AG04450 (cell line): ENCODE data around the gene POFUT1. TPM values are rescaled to one million over a fixed set of nuclear protein-coding genes. Genes with fewer than 3 reads are reported as not detected.

ENCODE experiments used
- CTCF ChIA-PET: fragments of 300-600, 350-600 bp; formaldehyde crosslinking; extraction: SDS; loops from one replicate; lab custom pipeline; 2022; ENCODE audit warnings: antibody characterized with exemption, inconsistent platforms; lab: Charles Lee
- POLR2A ChIA-PET: fragments of 350-600 bp; formaldehyde crosslinking; extraction: SDS; loops from one replicate; lab custom pipeline; 2021; ENCODE audit warnings: antibody characterized with exemption, inconsistent platforms; lab: Yijun Ruan, JAX
- DNase-seq: peaks from one replicate; pipeline ENCODE4 v3.0.0-alpha.2; 2011; ENCODE audit warnings: low read depth, low spot score
- H3K27ac ChIP-seq: one replicate; pipeline ENCODE4 v1.5.1; 2012; ENCODE audit warnings: low read depth, low read length, control low read depth
- H3K27me3 ChIP-seq: one replicate; pipeline ENCODE4 v1.6.0; 2012; ENCODE audit warnings: low read length; ENCODE audit not compliant: control insufficient read depth, insufficient read depth
- H3K4me3 ChIP-seq: 2 replicates; pipeline ENCODE4 v1.5.1; 2011; ENCODE audit warnings: mild to moderate bottlenecking, low read depth, low read length, control low read depth
- H3K9me3 ChIP-seq: 2 replicates; pipeline ENCODE4 v1.5.1; 2012; ENCODE audit warnings: low read length; ENCODE audit not compliant: control insufficient read depth, insufficient read depth
- polyA plus RNA-seq: library from polyadenylated mRNA; depleted of rRNA; stranded (reverse); fragments of >200 nt; gene quantifications from 2 replicates; pipeline ENCODE4 v1.2.3, GENCODE V29; 2011
- TF ChIP-seq, protein P1 (sequence below): IDR thresholded peaks from 2 replicates; pipeline ENCODE4 v1.5.1; 2011; ENCODE audit warnings: low read depth, low read length, control low read depth, inconsistent platforms

The POFUT1 gene
- polyA plus RNA-seq, 1 experiment: 40.2 TPM

DNA sequence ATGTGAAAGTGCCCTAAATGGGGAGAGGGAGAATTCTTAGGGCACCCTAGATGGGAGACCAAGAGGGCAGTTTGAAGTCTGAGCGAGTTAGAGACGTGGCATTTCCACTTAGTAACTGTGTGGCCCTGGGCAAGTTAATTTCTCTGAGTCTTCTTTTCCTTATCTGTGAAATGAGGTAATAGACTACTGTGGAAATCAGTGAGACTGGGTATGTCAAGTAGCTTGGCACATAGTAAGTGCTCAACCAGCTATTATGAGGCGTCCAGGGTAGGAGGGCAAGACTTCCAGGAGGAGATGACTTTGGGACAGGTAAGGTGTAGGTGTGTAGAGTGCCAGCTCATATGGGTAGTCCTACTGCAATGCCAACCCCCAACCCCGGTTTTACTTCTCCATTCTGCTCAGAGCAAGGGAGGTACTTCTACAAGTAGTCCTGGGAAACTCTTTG, 70.5 kb downstream of the POFUT1 start:
- H3K27me3 ChIP-seq: peaks cover 2% of the 10 kb centered on the region
- ChIA-PET CTCF (no interaction called here), POLR2A (no interaction called here)
- TF ChIP-seq, protein P1, sequence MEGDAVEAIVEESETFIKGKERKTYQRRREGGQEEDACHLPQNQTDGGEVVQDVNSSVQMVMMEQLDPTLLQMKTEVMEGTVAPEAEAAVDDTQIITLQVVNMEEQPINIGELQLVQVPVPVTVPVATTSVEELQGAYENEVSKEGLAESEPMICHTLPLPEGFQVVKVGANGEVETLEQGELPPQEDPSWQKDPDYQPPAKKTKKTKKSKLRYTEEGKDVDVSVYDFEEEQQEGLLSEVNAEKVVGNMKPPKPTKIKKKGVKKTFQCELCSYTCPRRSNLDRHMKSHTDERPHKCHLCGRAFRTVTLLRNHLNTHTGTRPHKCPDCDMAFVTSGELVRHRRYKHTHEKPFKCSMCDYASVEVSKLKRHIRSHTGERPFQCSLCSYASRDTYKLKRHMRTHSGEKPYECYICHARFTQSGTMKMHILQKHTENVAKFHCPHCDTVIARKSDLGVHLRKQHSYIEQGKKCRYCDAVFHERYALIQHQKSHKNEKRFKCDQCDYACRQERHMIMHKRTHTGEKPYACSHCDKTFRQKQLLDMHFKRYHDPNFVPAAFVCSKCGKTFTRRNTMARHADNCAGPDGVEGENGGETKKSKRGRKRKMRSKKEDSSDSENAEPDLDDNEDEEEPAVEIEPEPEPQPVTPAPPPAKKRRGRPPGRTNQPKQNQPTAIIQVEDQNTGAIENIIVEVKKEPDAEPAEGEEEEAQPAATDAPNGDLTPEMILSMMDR: no peak
- DNase-seq: no peak
- H3K4me3 ChIP-seq: peak overlapping the region; percentile 95
- H3K9me3 ChIP-seq: peaks cover 3% of the 10 kb centered on the region
- H3K27ac ChIP-seq: no peak overlapping the region

DNA sequence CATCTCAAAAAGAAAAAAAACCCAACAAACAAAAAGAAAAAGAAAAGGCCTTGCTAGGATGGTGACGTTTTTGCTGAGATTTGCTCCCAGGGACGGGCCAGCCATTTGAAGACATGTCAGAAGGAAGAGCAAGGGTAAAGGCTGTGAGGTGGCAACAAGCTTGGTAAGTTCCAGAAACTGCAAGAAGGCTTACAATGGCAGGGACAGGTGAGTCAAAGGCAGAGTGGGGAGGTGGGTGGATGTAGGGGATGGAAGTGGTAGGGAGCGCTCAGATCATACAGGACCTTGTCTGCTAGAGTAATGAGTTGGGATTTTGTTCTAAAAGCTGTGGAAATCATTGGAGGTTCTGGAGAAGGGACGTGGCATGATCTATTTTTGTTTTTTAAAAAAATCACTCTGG, 74.0 kb downstream of the POFUT1 start:
- Histone ChIP-seq H3K27ac (no peak overlapping the region), H3K4me3 (no peak overlapping the region), H3K27me3 (no peaks in the 10 kb centered on the region), H3K9me3 (peaks cover 3% of the 10 kb centered on the region; the same call in 1 of the 2 replicates)
- DNase-seq: no peak
- CTCF ChIA-PET: no interaction called here
- POLR2A ChIA-PET: no interaction called here
- TF ChIP-seq, protein P1: no peak

DNA sequence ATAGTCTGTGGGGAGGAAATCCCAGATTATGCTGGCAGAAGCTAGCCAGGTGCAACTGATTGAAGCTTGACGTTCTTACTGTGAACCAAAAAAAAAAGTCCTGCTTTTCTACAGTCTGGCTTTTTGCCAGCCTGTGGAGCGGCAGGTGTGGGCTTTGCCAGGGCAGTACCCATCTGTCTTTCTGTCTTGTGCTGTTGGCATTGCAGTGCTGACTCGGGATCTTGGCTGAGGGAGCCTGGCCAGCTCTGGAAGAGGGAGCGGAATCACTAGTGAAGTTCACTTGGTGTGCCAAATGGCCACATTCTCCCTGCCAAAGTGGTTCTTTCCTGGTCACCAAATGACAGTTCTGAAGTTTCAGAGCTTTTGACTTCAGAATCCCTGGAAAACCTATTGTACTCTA, 74.8 kb downstream of the POFUT1 start:
- no peak overlapping the region for H3K4me3 ChIP-seq
- DNase-seq: no peak
- H3K9me3 ChIP-seq: peaks cover 3% of the 10 kb centered on the region; the same call in 1 of the 2 replicates
- TF ChIP-seq, protein P1: no peak
- CTCF ChIA-PET: no interaction called here
- H3K27me3 ChIP-seq: no peaks in the 10 kb centered on the region
- POLR2A ChIA-PET: no interaction called here
- H3K27ac ChIP-seq: no peak overlapping the region

DNA sequence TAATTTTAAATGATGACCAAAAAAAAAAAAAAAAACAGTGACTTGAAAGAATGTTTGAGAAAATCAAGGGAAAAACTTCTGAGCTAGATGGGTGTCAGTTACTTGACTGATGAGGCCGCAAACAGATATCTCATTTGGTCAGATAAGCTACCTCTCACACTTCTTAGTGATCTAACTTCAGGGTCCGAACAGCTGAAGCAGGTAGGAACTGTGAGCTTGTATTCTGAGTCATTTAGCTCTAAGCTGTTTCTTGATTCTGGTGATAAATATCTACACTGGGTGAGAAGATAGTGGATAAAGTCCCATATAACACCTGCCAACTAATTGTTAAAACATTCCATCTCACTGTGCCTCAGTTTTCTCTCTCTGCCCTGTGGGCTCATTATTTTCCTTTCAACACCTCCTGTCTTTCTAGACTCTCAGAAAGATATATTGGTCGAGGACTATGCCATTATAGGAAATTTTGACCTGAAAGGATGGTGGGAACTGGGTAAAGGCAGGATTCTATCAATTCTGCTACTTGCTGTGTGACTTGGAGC, 77.5 kb downstream of the POFUT1 start:
- ChIA-PET POLR2A (interaction anchor here (0.5 to 0.7 kb wide), 2 partner anchors 49 to 571 kb away, joined by 3 to 4 read pairs; no protein-coding TSS in a partner anchor), CTCF (interaction anchor here (0.7 to 1.6 kb wide), 2 partner anchors 17 to 379 kb away, joined by 3 read pairs; no protein-coding TSS in a partner anchor)
- TF ChIP-seq, protein P1: no peak
- Histone ChIP-seq H3K4me3 (no peak overlapping the region), H3K27ac (no peak overlapping the region), H3K27me3 (no peaks in the 10 kb centered on the region), H3K9me3 (no peaks in the 10 kb centered on the region)
- DNase-seq: no peak

GRCh38 chr20:32285621-32286371, 78.1 kb downstream of the POFUT1 start:
- POLR2A ChIA-PET: interaction anchor here (0.5 kb wide), 1 partner anchor 49 kb away, joined by 3 read pairs; no protein-coding TSS in a partner anchor

More at GRCh38 chr20:32285621-32286371, 78.1 kb downstream of the POFUT1 start:
- TF ChIP-seq, protein P1: no peak
- H3K9me3 ChIP-seq: no peaks in the 10 kb centered on the region
- CTCF ChIA-PET: interaction anchor here (0.7 to 1.6 kb wide), 2 partner anchors 16 to 378 kb away, joined by 3 read pairs; no protein-coding TSS in a partner anchor
- H3K4me3 ChIP-seq: no peak overlapping the region
- DNase-seq: no peak
- no peaks in the 10 kb centered on the region for H3K27me3 ChIP-seq
- no peak overlapping the region for H3K27ac ChIP-seq
